ENCODE measurements around the gene EGLN1.

- TF ChIP-seq, protein P1, sequence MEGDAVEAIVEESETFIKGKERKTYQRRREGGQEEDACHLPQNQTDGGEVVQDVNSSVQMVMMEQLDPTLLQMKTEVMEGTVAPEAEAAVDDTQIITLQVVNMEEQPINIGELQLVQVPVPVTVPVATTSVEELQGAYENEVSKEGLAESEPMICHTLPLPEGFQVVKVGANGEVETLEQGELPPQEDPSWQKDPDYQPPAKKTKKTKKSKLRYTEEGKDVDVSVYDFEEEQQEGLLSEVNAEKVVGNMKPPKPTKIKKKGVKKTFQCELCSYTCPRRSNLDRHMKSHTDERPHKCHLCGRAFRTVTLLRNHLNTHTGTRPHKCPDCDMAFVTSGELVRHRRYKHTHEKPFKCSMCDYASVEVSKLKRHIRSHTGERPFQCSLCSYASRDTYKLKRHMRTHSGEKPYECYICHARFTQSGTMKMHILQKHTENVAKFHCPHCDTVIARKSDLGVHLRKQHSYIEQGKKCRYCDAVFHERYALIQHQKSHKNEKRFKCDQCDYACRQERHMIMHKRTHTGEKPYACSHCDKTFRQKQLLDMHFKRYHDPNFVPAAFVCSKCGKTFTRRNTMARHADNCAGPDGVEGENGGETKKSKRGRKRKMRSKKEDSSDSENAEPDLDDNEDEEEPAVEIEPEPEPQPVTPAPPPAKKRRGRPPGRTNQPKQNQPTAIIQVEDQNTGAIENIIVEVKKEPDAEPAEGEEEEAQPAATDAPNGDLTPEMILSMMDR (IDR thresholded peaks at IDR 0.05): no peak
- TF ChIP-seq ZFX (IDR thresholded peaks at IDR 0.05; ENCODE audit: borderline replicate concordance): no peak
Observed at GRCh38 chr1:231444059-231444458, 22.0 kb upstream of the EGLN1 start.

Measured in 22Rv1 (cell line).